Measurements from ENCODE around the gene MAPK14. TPM values are rescaled to one million over a fixed set of nuclear protein-coding genes. Genes with fewer than 3 reads are reported as not detected.

The MAPK14 gene
- total and polyA plus RNA-seq, 9 of the 15 experiments (the other 6 are each of a cell fraction or from before 2014, with no cell fraction given), result 8.8 to 62.7 (median 35.5) TPM

- TF ChIP-seq ETS2 (tag; IDR thresholded peaks at IDR 0.05; ENCODE audit: borderline replicate concordance, poor library complexity, severe bottlenecking) (no peak), RUNX1 (IDR thresholded peaks at IDR 0.05; ENCODE audit: low read depth) (no peak), NRF1 (conservative IDR thresholded peaks at IDR 0.05 in 1 of 2, IDR thresholded peaks at IDR 0.05 in 1 of 2) (no peak), ZNF217 (CRISPR knock-in tag; IDR thresholded peaks at IDR 0.05) (no peak), PBX2 (CRISPR knock-in tag; IDR thresholded peaks at IDR 0.05; ENCODE audit: low read depth) (no peak), PBX2 (tag; conservative IDR thresholded peaks at IDR 0.05; ENCODE audit: low read depth) (0 out of 2 replicates have a peak, but pooled peaks have one; percentile 8), CREM (IDR thresholded peaks at IDR 0.05; ENCODE audit: low read depth) (no peak), FOXA3 (CRISPR knock-in tag; conservative IDR thresholded peaks at IDR 0.05 in 1 of 2, IDR thresholded peaks at IDR 0.05 in 1 of 2) (no peak), ZNF143 (CRISPR knock-in tag; IDR thresholded peaks at IDR 0.05) (no peak), IRF9 (tag; IDR thresholded peaks at IDR 0.05) (no peak), COPS2 (conservative IDR thresholded peaks at IDR 0.05) (no peak), MCM2 (IDR thresholded peaks at IDR 0.05; ENCODE audit: low read depth) (no peak), RBM39 (optimal IDR thresholded peaks at IDR 0.05; ENCODE audit: low read depth, low read length) (no peak)
- TF ChIP-seq, protein P1, sequence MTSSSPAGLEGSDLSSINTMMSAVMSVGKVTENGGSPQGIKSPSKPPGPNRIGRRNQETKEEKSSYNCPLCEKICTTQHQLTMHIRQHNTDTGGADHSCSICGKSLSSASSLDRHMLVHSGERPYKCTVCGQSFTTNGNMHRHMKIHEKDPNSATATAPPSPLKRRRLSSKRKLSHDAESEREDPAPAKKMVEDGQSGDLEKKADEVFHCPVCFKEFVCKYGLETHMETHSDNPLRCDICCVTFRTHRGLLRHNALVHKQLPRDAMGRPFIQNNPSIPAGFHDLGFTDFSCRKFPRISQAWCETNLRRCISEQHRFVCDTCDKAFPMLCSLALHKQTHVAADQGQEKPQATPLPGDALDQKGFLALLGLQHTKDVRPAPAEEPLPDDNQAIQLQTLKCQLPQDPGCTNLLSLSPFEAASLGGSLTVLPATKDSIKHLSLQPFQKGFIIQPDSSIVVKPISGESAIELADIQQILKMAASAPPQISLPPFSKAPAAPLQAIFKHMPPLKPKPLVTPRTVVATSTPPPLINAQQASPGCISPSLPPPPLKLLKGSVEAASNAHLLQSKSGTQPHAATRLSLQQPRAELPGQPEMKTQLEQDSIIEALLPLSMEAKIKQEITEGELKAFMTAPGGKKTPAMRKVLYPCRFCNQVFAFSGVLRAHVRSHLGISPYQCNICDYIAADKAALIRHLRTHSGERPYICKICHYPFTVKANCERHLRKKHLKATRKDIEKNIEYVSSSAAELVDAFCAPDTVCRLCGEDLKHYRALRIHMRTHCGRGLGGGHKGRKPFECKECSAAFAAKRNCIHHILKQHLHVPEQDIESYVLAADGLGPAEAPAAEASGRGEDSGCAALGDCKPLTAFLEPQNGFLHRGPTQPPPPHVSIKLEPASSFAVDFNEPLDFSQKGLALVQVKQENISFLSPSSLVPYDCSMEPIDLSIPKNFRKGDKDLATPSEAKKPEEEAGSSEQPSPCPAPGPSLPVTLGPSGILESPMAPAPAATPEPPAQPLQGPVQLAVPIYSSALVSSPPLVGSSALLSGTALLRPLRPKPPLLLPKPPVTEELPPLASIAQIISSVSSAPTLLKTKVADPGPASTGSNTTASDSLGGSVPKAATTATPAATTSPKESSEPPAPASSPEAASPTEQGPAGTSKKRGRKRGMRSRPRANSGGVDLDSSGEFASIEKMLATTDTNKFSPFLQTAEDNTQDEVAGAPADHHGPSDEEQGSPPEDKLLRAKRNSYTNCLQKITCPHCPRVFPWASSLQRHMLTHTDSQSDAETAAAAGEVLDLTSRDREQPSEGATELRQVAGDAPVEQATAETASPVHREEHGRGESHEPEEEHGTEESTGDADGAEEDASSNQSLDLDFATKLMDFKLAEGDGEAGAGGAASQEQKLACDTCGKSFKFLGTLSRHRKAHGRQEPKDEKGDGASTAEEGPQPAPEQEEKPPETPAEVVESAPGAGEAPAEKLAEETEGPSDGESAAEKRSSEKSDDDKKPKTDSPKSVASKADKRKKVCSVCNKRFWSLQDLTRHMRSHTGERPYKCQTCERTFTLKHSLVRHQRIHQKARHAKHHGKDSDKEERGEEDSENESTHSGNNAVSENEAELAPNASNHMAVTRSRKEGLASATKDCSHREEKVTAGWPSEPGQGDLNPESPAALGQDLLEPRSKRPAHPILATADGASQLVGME (CRISPR knock-in tag; IDR thresholded peaks at IDR 0.05), result no peak
- TF ChIP-seq, protein P2, sequence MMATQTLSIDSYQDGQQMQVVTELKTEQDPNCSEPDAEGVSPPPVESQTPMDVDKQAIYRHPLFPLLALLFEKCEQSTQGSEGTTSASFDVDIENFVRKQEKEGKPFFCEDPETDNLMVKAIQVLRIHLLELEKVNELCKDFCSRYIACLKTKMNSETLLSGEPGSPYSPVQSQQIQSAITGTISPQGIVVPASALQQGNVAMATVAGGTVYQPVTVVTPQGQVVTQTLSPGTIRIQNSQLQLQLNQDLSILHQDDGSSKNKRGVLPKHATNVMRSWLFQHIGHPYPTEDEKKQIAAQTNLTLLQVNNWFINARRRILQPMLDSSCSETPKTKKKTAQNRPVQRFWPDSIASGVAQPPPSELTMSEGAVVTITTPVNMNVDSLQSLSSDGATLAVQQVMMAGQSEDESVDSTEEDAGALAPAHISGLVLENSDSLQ (IDR thresholded peaks at IDR 0.05), result peak; percentile 72
Measured at GRCh38 chr6:36116066-36116864, 88.7 kb downstream of the MAPK14 start (continued).
